ENCODE measurements around the gene KIAA1958.

Gene KIAA1958

GRCh38 chr9:112680731-112681402 is 194.2 kb downstream of the KIAA1958 start:
- Histone ChIP-seq H3K27ac (no peak overlapping the region), H3K36me3 (replicated peaks) (no peaks in the 10 kb centered on the region), H3K27me3 (replicated peaks) (no peaks in the 10 kb centered on the region), H3K4me3 (ENCODE audit: low read depth, low read length) (no peak overlapping the region)
- in situ Hi-C loops (cut with HindIII; ENCODE audit: low pct_ligation_motif_present, low sequenced_read_pairs): no loop called here
- DNase-seq: no peak
- TF ChIP-seq, protein P1, sequence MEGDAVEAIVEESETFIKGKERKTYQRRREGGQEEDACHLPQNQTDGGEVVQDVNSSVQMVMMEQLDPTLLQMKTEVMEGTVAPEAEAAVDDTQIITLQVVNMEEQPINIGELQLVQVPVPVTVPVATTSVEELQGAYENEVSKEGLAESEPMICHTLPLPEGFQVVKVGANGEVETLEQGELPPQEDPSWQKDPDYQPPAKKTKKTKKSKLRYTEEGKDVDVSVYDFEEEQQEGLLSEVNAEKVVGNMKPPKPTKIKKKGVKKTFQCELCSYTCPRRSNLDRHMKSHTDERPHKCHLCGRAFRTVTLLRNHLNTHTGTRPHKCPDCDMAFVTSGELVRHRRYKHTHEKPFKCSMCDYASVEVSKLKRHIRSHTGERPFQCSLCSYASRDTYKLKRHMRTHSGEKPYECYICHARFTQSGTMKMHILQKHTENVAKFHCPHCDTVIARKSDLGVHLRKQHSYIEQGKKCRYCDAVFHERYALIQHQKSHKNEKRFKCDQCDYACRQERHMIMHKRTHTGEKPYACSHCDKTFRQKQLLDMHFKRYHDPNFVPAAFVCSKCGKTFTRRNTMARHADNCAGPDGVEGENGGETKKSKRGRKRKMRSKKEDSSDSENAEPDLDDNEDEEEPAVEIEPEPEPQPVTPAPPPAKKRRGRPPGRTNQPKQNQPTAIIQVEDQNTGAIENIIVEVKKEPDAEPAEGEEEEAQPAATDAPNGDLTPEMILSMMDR (IDR thresholded peaks at IDR 0.05; ENCODE audit: low read depth, low read length, missing control alignments): no peak

- Histone ChIP-seq H3K36me3 (replicated peaks) (peaks cover 9% of the 10 kb centered on the region), H3K4me3 (ENCODE audit: low read depth, low read length) (no peak overlapping the region), H3K27ac (no peak overlapping the region), H3K27me3 (replicated peaks) (no peaks in the 10 kb centered on the region)
- TF ChIP-seq, protein P1 (IDR thresholded peaks at IDR 0.05; ENCODE audit: low read depth, low read length, missing control alignments): no peak
- in situ Hi-C loops (cut with HindIII; ENCODE audit: low pct_ligation_motif_present, low sequenced_read_pairs): no loop called here
- no peak for DNase-seq
Measured at GRCh38 chr9:112689161-112689740, 202.6 kb downstream of the KIAA1958 start.

DNA sequence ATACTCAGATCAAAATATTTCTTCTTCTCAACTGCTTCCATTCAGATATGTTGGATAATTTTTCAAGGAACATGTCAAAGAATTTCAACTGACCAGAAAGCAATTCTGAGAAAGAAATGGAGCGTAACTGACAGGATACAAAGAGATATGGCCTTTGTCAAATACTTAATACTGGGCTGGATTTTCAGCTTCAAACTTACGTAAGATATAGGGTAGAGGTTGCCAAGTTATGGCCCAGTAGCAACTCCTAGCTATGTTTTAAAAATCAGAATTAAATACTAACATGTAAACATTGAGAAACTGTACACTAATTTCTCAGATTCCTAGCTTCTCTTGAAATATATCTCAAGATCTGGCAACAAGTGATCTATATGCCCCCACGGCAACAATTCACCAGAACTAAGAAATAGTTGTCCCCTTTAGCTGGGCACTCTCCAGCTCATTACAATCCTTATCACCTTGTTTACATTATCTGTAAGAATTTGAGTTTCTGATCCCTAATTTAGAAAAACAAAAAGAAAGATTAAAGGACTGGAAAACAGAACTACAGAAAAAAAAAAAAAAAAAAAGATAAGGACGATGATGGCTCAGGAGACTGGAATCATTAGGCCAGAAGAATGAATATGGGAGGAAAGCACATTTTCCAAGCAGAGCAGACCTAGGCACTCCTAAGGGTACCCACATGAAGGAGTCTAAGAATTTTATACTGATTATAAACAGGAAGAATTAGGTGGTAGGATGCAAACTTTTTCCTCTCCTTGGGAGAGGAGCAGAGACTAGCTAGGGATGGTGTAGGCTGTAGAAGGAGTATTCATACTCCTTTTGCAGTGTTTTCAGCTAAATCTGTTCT is 208.3 kb downstream of the KIAA1958 start:
- Histone ChIP-seq H3K36me3 (replicated peaks) (peaks cover 2% of the 10 kb centered on the region), H3K27ac (no peak overlapping the region), H3K4me3 (ENCODE audit: low read depth, low read length) (no peak overlapping the region), H3K27me3 (replicated peaks) (no peaks in the 10 kb centered on the region)
- DNase-seq: no peak
- in situ Hi-C loops (cut with HindIII; ENCODE audit: low pct_ligation_motif_present, low sequenced_read_pairs): no loop called here
- TF ChIP-seq, protein P1 (IDR thresholded peaks at IDR 0.05; ENCODE audit: low read depth, low read length, missing control alignments): no peak

DNA sequence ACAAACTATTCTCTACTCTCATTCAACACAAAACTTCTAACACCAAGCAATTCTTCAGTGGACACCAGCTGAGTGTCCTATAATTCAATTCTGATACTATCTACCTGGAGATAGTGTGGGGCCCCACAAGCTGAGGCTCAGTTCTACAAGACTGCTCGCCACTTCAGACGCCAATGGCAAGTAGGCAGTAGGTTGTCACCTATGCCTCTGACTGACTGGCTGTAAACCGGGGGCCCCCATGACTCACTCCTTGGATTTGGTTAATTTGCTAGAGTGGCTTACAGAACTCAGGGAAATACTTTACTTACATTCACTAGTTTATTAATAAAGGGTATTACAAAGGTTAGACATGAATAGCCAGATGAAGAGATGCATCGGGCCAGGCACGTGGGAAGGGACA is 209.8 kb downstream of the KIAA1958 start:
- no peak overlapping the region for H3K4me3 ChIP-seq (ENCODE audit: low read depth, low read length)
- in situ Hi-C loops (cut with HindIII; ENCODE audit: low pct_ligation_motif_present, low sequenced_read_pairs): no loop called here
- no peak for DNase-seq
- no peaks in the 10 kb centered on the region for H3K36me3 ChIP-seq (replicated peaks)
- TF ChIP-seq, protein P1 (IDR thresholded peaks at IDR 0.05; ENCODE audit: low read depth, low read length, missing control alignments): no peak
- H3K27me3 ChIP-seq (replicated peaks): no peaks in the 10 kb centered on the region
- H3K27ac ChIP-seq: no peak overlapping the region

GRCh38 chr9:112699230-112699629 is 212.6 kb downstream of the KIAA1958 start:
- TF ChIP-seq, protein P1 (IDR thresholded peaks at IDR 0.05; ENCODE audit: low read depth, low read length, missing control alignments): no peak
- Histone ChIP-seq H3K36me3 (replicated peaks) (no peaks in the 10 kb centered on the region), H3K4me3 (ENCODE audit: low read depth, low read length) (no peak overlapping the region), H3K27ac (no peak overlapping the region), H3K27me3 (replicated peaks) (no peaks in the 10 kb centered on the region)
- in situ Hi-C loops (cut with HindIII; ENCODE audit: low pct_ligation_motif_present, low sequenced_read_pairs): no loop called here
- no peak for DNase-seq

Data from brain microvascular endothelial cell (primary cell).